HEK293 (cell line): ENCODE data around the gene RNASEH2A.

Experiments used
- ATF2 ChIP-seq: fragments of 450-650 bp; formaldehyde crosslinking; IDR thresholded peaks from 2 replicates; pipeline ENCODE4 v1.5.1; 2016; ENCODE audit warnings: missing biosample characterization, missing genetic modification characterization, low read depth
- CTCF ChIP-seq: fragments of 450-650 bp; formaldehyde crosslinking; IDR thresholded peaks from 2 replicates; pipeline ENCODE4 v1.5.1; 2016; ENCODE audit warnings: missing biosample characterization, missing genetic modification characterization
- GFI1B ChIP-seq: fragments of 450-650 bp; formaldehyde crosslinking; IDR thresholded peaks from 2 replicates; pipeline ENCODE4 v1.5.1; 2016; ENCODE audit warnings: missing biosample characterization, missing genetic modification characterization
- GLI4 ChIP-seq: fragments of 450-650 bp; formaldehyde crosslinking; IDR thresholded peaks from 2 replicates; pipeline ENCODE4 v1.5.1; 2016; ENCODE audit warnings: missing biosample characterization, missing genetic modification characterization
- GLIS1 ChIP-seq: fragments of 450-650 bp; formaldehyde crosslinking; IDR thresholded peaks from 2 replicates; pipeline ENCODE4 v1.5.1; 2016; ENCODE audit warnings: missing biosample characterization, missing genetic modification characterization
- KLF9 ChIP-seq: fragments of 450-650 bp; formaldehyde crosslinking; IDR thresholded peaks from 2 replicates; pipeline ENCODE4 v1.5.1; 2016; ENCODE audit warnings: missing biosample characterization, missing genetic modification characterization, low read depth
- MEIS1 ChIP-seq: sonication (generic); formaldehyde crosslinking; IDR thresholded peaks from 2 replicates; pipeline ENCODE4 v1.8.1; 2022; ENCODE audit warnings: missing genetic modification reagents, mild to moderate bottlenecking, borderline replicate concordance
- OSR2 ChIP-seq: fragments of 450-650 bp; formaldehyde crosslinking; IDR thresholded peaks from 2 replicates; pipeline ENCODE4 v1.5.1; 2016; ENCODE audit warnings: missing biosample characterization, missing genetic modification characterization
- OVOL3 ChIP-seq: fragments of 450-650 bp; formaldehyde crosslinking; IDR thresholded peaks from 2 replicates; pipeline ENCODE4 v1.5.1; 2016; ENCODE audit warnings: missing biosample characterization, missing genetic modification characterization
- TRIM28 ChIP-seq: IDR thresholded peaks from 2 replicates; pipeline ENCODE4 v1.6.1; 2011; ENCODE audit warnings: low read length, control low read depth, borderline replicate concordance
- YY1 ChIP-seq: fragments of 450-650 bp; formaldehyde crosslinking; IDR thresholded peaks from 2 replicates; pipeline ENCODE4 v1.5.1; 2018; ENCODE audit warnings: missing biosample characterization, missing genetic modification characterization
- ZBTB1 ChIP-seq: fragments of 450-650 bp; formaldehyde crosslinking; IDR thresholded peaks from 2 replicates; pipeline ENCODE4 v1.5.1; 2016; ENCODE audit warnings: missing biosample characterization, missing genetic modification characterization
- ZBTB20 ChIP-seq: fragments of 450-650 bp; formaldehyde crosslinking; IDR thresholded peaks from 2 replicates; pipeline ENCODE4 v1.5.1; 2016; ENCODE audit warnings: missing biosample characterization, missing genetic modification characterization
- ZNF169 ChIP-seq: fragments of 450-650 bp; formaldehyde crosslinking; IDR thresholded peaks from 2 replicates; pipeline ENCODE4 v1.5.1; 2016; ENCODE audit warnings: missing biosample characterization, missing genetic modification characterization
- ZNF19 ChIP-seq: fragments of 450-650 bp; formaldehyde crosslinking; IDR thresholded peaks from 2 replicates; pipeline ENCODE4; 2016; ENCODE audit warnings: missing biosample characterization, missing genetic modification characterization, low read depth
- ZNF292 ChIP-seq: fragments of 450-650 bp; formaldehyde crosslinking; IDR thresholded peaks from 2 replicates; pipeline ENCODE4 v1.5.1; 2016; ENCODE audit warnings: low read depth, missing biosample characterization, missing genetic modification characterization, borderline replicate concordance
- ZNF302 ChIP-seq: fragments of 450-650 bp; formaldehyde crosslinking; IDR thresholded peaks from 2 replicates; pipeline ENCODE4 v1.5.1; 2016; ENCODE audit warnings: missing biosample characterization, missing genetic modification characterization, low read depth
- ZNF335 ChIP-seq: fragments of 450-650 bp; formaldehyde crosslinking; conservative IDR thresholded peaks from 2 replicates; pipeline ENCODE4 v1.5.1; 2016; ENCODE audit warnings: missing biosample characterization, missing genetic modification characterization
- ZNF404 ChIP-seq: fragments of 450-650 bp; formaldehyde crosslinking; IDR thresholded peaks from 2 replicates; pipeline ENCODE4 v1.5.1; 2017; ENCODE audit warnings: missing biosample characterization, missing genetic modification characterization
- ZNF426 ChIP-seq: fragments of 450-650 bp; formaldehyde crosslinking; IDR thresholded peaks from 2 replicates; pipeline ENCODE4 v1.5.1; 2017; ENCODE audit warnings: missing biosample characterization, missing genetic modification characterization, mild to moderate bottlenecking, inconsistent platforms, moderate library complexity
- ZNF433 ChIP-seq: fragments of 450-650 bp; formaldehyde crosslinking; IDR thresholded peaks from 2 replicates; pipeline ENCODE4 v1.5.1; 2016; ENCODE audit warnings: missing biosample characterization, missing genetic modification characterization, low read depth
- ZNF549 ChIP-seq: fragments of 450-650 bp; IDR thresholded peaks from 2 replicates; pipeline ENCODE4 v1.5.1; 2018; ENCODE audit warnings: missing biosample characterization, missing genetic modification characterization, mild to moderate bottlenecking, inconsistent platforms, moderate library complexity
- ZNF561 ChIP-seq: fragments of 450-650 bp; IDR thresholded peaks from 2 replicates; pipeline ENCODE4 v1.5.1; 2018; ENCODE audit warnings: missing biosample characterization, missing genetic modification characterization, borderline replicate concordance
- ZNF600 ChIP-seq: fragments of 450-650 bp; formaldehyde crosslinking; IDR thresholded peaks from 2 replicates; pipeline ENCODE4 v1.5.1; 2016; ENCODE audit warnings: missing biosample characterization, missing genetic modification characterization
- ZNF623 ChIP-seq: fragments of 450-650 bp; formaldehyde crosslinking; IDR thresholded peaks from 2 replicates; pipeline ENCODE4 v1.5.1; 2016; ENCODE audit warnings: missing biosample characterization, missing genetic modification characterization
- ZNF747 ChIP-seq: fragments of 450-650 bp; formaldehyde crosslinking; IDR thresholded peaks from 2 replicates; pipeline ENCODE4 v1.5.1; 2016; ENCODE audit warnings: missing biosample characterization, missing genetic modification characterization
- ZNF776 ChIP-seq: fragments of 450-650 bp; formaldehyde crosslinking; IDR thresholded peaks from 2 replicates; pipeline ENCODE4 v1.5.0; 2017; ENCODE audit warnings: missing biosample characterization, missing genetic modification characterization, borderline replicate concordance
- TF ChIP-seq, protein P1 (sequence below): fragments of 450-650 bp; formaldehyde crosslinking; IDR thresholded peaks from 2 replicates; pipeline ENCODE4 v1.5.1; 2016; ENCODE audit warnings: missing biosample characterization, missing genetic modification characterization
- TF ChIP-seq, protein P2 (sequence below): fragments of 450-650 bp; formaldehyde crosslinking; IDR thresholded peaks from 2 replicates; pipeline ENCODE4 v1.5.1; 2016; ENCODE audit warnings: missing biosample characterization, missing genetic modification characterization, low read depth
- TF ChIP-seq, protein P3 (sequence below): fragments of 450-650 bp; formaldehyde crosslinking; IDR thresholded peaks from 2 replicates; pipeline ENCODE4 v1.5.1; 2017; ENCODE audit warnings: missing biosample characterization, missing genetic modification characterization

RNASEH2A gene

GRCh38 chr19:12778017-12778904 is 28.1 kb upstream of the RNASEH2A start (continued):
- peak; percentile 58 for TF ChIP-seq ZNF600 (tag by site-specific recombination)
- TF ChIP-seq GLI4 (tag by site-specific recombination): no peak
- no peak for TF ChIP-seq GFI1B (tag by site-specific recombination)
- TF ChIP-seq, protein P1, sequence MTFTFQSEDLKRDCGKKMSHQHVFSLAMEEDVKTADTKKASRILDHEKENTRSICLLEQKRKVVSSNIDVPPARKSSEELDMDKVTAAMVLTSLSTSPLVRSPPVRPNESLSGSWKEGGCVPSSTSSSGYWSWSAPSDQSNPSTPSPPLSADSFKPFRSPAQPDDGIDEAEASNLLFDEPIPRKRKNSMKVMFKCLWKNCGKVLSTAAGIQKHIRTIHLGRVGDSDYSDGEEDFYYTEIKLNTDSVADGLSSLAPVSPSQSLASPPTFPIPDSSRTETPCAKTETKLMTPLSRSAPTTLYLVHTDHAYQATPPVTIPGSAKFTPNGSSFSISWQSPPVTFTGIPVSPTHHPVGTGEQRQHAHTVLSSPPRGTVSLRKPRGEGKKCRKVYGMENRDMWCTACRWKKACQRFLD: no peak
- TF ChIP-seq YY1 (tag by site-specific recombination): no peak
- peak; percentile 65 for TF ChIP-seq ZBTB20
- TF ChIP-seq, protein P2, sequence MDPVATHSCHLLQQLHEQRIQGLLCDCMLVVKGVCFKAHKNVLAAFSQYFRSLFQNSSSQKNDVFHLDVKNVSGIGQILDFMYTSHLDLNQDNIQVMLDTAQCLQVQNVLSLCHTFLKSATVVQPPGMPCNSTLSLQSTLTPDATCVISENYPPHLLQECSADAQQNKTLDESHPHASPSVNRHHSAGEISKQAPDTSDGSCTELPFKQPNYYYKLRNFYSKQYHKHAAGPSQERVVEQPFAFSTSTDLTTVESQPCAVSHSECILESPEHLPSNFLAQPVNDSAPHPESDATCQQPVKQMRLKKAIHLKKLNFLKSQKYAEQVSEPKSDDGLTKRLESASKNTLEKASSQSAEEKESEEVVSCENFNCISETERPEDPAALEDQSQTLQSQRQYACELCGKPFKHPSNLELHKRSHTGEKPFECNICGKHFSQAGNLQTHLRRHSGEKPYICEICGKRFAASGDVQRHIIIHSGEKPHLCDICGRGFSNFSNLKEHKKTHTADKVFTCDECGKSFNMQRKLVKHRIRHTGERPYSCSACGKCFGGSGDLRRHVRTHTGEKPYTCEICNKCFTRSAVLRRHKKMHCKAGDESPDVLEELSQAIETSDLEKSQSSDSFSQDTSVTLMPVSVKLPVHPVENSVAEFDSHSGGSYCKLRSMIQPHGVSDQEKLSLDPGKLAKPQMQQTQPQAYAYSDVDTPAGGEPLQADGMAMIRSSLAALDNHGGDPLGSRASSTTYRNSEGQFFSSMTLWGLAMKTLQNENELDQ (tag by site-specific recombination): no peak
- no peak for TF ChIP-seq ZBTB1
- no peak for TF ChIP-seq ZNF623 (tag by site-specific recombination)
- TF ChIP-seq ZNF169 (tag by site-specific recombination): no peak
- TF ChIP-seq ZNF404 (tag by site-specific recombination): no peak
- TF ChIP-seq ZNF426 (tag by site-specific recombination): no peak
- no peak for TF ChIP-seq OVOL3 (tag by site-specific recombination)
- TF ChIP-seq ATF2 (tag by site-specific recombination): no peak
- no peak for TF ChIP-seq ZNF776
- TF ChIP-seq ZNF292 (tag by site-specific recombination): no peak
- TF ChIP-seq KLF9 (tag by site-specific recombination): no peak
- TF ChIP-seq ZNF561 (tag by site-specific recombination): no peak
- peak; percentile 21; the same call in 1 of the 2 replicates for TF ChIP-seq ZNF335 (tag by site-specific recombination)
- no peak for TF ChIP-seq ZNF433
- TF ChIP-seq, protein P3, sequence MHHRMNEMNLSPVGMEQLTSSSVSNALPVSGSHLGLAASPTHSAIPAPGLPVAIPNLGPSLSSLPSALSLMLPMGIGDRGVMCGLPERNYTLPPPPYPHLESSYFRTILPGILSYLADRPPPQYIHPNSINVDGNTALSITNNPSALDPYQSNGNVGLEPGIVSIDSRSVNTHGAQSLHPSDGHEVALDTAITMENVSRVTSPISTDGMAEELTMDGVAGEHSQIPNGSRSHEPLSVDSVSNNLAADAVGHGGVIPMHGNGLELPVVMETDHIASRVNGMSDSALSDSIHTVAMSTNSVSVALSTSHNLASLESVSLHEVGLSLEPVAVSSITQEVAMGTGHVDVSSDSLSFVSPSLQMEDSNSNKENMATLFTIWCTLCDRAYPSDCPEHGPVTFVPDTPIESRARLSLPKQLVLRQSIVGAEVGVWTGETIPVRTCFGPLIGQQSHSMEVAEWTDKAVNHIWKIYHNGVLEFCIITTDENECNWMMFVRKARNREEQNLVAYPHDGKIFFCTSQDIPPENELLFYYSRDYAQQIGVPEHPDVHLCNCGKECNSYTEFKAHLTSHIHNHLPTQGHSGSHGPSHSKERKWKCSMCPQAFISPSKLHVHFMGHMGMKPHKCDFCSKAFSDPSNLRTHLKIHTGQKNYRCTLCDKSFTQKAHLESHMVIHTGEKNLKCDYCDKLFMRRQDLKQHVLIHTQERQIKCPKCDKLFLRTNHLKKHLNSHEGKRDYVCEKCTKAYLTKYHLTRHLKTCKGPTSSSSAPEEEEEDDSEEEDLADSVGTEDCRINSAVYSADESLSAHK: no peak
- no peak for TF ChIP-seq CTCF (tag by site-specific recombination)
- no peak for TF ChIP-seq ZNF19 (tag by site-specific recombination)
- TF ChIP-seq ZNF549 (tag by site-specific recombination): no peak
- no peak for TF ChIP-seq MEIS1 (CRISPR knock-in tag)
- no peak for TF ChIP-seq TRIM28
- TF ChIP-seq ZNF302: no peak
- peak; percentile 62 for TF ChIP-seq OSR2 (tag by site-specific recombination)
- TF ChIP-seq ZNF747 (tag by site-specific recombination): no peak
- TF ChIP-seq GLIS1 (tag by site-specific recombination): no peak
